Astrocyte of the hippocampus (primary cell): ENCODE results near the gene ZNF385C.

Experiments used
- DNase-seq: peaks from one replicate; pipeline ENCODE4 v3.0.0; 2011; ENCODE audit warnings: low read depth, low spot score

The ZNF385C gene

DNA sequence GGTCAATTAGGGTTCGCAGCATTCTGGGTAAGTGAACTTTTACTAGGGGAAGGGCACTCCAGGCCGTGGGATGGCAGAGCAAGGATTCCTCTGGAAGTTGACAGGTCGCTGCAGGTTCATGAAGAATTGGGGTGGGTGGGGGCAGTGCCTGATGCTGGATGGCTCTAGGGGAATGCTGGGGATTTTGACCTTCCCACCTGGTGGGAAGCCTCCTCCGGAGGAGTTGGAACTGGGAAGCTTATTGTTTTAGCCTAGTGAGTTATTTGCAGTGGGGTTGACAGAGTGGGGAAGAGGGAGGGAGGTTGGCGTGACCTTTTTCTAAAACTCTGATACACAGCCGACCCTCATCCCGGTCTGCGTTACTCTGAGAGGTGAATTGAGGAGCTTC lies 47.3 kb downstream of the ZNF385C start:
- no peak for DNase-seq

DNA sequence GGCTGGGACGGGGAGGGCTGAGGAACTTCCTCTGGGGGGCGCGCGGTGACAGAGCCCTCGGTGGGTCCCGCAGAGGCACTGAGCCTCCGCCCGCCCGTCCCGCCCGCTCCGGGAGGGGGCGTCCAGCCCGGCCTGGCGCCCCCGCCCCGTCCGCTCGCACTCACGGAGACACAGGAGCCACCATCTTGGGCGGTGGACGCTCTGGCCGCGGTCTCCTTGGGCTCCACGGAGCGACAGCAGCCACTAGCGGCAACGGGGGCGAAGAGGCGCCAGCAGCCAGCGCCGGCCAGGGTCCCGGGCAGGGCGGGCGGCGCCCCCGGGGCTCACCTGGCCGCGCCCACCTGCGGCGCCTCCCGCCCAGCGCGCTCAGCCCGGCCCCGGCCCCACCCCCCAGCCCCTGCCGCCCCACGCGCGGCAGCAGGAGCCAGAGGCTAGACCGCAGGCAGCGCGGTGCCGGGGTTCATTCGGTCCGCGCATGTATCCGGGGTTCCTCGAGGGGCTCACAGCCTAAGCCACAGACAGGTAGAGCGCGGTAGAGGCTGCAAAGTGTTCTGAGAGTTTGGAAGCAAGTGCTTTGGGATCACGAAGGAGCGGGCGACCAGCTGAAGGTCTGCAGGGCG lies 47.8 kb downstream of the ZNF385C start, which contains the start of gene C17orf113:
Gene C17orf113, minus strand, starts transcription at position 209 of the 620 bp plus-strand sequence. CDS start 7,225 bp downstream, outside the sequence.
- DNase-seq: peak; percentile 69

DNA sequence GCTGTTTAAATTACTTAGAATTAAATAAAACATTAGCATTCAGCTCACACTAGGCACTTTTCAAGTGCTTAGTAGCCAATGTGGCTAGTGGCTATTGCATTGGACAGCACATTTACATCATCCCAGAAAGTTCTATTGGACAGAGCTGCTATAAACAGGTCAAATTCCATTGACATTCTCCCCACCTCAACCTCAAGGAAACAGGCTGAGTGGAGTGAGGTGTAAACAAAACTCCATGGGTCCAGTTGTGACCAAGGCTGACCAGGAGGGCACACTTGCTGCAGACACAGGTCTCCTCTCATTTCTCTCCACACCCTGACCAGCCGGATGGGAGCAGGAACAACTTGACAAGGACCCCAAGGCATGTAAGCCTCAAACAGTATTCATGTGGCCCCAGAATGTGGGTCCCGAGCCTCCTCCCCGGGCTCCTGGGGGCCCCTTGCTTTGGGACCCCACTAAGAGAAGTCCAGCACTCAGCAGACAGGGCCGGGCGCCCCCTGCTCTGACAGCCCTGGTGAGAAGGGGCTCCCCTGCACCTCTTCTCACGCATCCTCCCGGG lies 48.4 kb downstream of the ZNF385C start:
- peak; percentile 23 for DNase-seq

DNA sequence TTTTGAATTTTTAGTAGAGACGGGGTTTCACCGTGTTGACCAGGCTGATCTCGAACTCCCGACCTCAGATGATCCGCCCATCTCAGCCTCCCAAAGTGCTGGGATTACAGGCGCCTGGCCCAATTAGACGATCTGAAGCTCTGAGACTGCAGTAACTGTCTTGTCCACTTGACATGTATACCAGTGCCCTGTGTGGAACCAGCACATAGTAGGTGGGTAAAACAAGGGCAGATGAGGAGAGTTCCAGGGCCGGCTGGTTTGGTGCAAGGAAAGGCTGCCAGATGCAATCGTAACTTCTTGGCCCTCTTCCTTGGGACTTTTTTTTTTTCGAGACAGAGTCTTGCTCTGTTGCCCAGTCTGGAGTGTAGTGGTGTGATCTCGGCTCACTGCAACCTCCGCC lies 50.9 kb downstream of the ZNF385C start:
- no peak for DNase-seq

DNA sequence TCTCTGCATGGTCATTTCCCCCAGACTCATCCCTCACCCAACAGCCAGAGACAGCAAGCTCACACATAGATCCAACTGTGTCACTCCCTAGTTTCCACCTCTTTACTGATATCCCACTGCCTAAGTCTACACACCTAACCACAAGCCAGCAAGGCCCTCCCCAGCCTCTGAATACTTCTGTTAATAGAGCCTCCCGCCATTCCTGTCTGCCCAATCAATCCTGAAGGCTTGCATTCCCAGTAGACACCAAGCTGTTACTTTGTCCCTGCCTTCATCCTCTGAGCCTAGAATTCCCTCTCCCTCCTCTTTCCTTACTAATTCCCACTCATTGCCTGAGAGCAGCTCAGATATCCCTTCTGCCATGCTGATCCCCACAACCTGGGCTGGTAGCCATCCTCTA lies 52.6 kb downstream of the ZNF385C start:
- no peak for DNase-seq

DNA sequence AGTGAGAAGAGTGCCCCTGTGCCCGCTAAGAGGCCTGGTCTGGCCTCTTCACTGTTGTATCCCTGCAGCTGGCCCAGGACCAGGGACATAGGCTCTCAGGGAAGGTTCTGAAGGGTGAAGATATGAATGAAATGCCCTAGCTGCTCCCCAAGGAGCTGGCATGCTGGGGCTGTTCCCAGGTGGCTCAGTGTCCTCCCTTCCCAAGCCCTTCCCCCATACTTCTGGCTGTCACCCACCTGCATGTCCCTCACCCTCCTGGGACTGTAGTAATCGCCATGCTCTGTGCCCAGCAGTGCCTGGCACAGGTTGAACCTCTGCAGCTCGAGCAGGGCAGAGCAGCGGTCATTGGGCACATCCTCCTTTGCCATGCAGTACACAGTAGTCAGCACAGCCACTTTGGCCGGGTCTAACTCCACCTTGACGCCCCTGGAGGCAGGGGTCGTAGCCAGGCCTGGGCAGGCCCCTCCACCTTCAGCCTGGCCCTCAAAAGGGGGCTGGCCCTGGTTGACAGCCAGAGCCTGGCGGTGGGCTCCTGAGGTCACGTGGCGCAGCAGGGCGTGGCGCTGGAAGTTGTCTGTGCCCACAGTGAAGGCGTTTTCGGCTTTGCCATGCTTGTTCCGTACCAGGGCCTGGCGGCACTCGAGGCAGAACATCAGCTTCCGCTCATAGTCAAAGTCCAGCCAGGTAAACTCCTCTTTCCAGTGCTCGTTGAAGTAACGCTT lies 55.5 kb downstream of the ZNF385C start:
- no peak for DNase-seq

DNA sequence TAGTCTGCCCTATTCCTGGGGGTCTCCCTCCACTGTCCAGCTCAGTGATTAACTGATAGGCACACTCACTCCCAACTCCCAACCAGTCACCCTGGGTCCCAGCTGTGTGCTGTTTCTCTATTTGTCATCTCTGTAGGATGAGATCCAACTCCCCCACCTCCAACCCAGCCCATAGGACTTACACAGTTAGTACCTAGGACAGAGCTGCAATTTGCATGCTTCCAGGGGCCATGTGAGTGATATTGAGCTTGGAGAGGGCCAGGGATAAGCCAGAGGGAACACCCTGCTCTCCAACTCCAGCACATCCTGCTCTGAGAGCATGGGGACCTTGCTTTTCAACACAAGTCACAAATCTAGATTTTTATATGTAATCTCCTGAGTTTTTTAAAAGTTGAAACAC lies 56.7 kb downstream of the ZNF385C start:
- no peak for DNase-seq

DNA sequence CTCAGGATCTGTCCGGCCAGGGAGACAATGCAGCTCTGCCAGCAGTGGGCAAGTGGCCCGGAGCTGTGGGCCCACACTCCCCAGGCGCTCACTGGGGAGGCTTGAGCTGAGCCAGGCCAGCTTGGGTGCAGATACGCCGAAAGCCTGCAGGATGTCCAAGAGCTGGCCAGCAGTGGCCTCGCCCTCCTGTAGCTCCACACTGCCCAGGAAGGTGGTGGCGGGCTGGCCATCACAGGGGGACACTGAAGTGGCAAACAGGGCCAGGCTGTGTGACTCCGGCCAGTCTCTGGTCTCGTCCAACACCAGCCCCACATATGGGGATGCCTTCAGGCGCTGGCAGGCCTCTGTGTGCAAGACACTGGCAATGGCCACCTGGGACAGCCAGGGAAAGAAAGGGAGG lies 57.5 kb downstream of the ZNF385C start:
- no peak for DNase-seq

DNA sequence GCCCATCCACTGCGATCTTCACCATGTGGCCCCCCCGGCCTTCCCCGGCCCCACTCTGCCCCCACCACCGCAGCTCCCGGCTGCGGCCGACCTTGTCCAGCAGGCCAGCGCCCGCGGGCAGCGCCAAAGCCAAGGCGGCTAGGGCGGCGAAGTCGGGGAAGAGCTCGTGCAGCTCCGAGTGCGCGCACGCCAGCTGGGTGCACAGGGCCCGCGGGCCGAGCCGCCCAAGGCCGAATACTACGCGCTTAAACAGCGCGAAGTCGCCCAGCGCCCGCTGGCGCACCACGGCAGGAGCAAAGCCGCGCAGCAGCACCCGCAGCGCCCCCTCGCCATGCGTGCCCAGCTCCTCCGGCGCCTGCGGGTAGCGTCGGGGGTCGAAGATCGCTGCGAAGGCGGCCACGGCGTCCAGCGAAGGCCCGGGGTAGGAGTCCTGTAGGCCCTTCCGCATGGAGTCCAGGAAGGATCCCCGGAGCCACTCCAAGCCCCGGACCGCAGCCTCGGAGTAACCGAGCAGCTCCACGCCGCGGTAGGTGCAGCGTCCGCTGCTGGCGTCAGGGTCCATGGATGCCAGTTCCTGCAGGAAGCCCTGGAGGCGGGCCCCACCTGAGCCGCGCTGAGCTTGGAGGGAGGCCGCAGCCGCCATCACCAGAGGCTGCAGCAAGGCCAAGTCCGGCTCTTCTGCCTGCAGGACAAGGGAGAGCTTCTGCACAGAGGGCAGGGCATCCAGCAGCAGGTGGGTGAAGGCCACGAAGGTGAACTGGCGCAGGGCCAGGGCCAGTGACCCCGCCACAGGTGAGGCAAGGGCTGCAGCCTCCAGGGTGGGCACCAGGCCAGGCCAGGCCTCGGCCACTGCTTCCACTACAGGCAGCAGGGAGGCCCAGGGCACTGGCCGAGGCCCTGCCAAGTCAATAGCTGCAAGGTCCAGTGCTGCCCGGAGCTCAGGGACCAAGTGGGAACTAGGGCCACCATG lies 58.2 kb downstream of the ZNF385C start:
- DNase-seq: peak; percentile 29

DNA sequence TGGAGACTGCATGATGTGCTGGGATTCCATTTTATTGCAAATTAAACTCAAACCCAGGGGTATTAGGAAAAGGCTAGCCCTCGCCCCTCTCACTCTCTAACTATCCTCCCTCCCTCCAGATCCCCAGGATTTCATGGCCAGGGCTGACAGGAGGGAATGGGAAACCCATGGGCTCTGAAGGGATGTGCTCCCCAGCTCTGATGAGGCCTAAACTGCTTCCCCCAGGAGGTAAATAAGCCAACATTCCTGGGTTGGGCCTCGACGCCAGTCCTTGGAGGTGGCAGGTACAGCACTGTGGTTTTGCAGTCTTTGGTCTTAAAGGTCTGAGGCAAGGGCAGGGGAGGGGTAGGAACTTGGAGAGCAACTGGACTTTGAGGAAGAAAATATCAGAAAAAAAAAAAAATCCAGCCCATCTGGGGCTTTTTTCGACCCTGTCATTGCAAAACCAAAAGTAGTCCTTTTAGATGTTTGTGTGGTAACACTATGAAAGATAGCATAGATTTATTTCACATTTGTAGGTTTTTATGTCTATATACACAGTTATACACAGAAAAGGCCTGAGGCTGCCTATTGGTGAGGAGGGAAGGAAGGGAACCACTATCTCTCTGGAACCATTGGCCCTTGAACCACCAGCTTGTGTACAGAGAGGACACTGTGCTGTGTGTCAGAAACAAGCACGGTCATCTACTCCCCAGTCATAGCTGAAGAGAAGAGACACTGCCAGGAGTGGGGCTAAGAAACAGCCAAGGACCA lies 59.9 kb downstream of the ZNF385C start:
- no peak for DNase-seq

DNA sequence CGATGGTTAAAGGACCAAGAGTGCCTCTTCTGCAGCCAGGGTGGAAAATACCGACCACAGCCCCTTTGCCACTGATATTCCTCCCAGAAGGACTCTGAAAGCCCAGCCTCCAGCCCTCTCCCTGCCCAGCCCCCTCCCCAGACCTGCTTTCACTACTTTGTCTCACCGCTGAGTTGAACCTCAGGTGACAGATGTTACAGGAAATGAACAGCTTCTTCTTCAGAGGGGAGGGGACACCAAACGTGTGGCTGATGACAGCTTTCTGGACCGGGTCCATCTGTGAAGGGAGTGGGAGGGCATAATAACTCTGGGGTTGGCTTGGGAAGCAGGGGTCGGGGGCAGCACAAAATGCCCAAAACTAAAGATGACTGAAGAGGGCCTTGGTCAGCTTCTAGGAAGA lies 64.2 kb downstream of the ZNF385C start:
- DNase-seq: no peak

DNA sequence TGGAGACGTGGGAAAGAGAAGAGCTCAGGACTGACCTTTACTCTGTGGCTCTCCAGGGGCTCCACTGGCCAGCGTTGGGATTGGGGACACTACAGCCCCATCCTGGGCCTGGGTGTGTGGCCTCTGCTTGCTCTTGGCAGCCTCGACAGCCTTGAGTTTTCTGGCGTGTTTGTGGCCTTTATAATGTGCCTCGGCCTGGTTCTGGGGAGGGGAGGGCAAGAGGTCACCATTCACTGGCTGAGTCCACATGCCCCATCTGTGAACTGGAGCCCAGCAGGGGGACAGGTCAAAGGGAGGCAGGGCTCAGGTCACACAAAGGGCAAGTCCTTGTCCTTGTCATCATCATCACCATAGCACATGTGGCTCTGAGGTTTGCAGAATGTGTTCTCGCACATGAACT lies 66.7 kb downstream of the ZNF385C start:
- no peak for DNase-seq

DNA sequence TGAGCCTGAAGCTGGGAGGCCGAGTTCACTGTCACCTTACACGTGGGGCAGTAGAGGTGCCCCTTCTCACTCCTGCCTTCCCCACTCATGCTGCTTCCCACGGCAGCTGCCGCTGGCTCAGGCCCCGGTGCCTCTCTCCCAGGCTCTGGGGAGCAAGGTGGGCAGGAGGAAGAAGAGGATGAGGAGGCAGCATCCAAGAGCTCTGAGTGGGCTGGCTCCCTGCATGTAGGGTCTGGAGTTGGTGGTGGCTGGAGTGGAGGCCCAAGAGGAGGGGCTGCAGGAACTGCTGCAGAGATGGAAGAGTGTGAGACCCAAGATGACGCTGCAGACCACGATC lies 69.5 kb downstream of the ZNF385C start:
- DNase-seq: no peak

DNA sequence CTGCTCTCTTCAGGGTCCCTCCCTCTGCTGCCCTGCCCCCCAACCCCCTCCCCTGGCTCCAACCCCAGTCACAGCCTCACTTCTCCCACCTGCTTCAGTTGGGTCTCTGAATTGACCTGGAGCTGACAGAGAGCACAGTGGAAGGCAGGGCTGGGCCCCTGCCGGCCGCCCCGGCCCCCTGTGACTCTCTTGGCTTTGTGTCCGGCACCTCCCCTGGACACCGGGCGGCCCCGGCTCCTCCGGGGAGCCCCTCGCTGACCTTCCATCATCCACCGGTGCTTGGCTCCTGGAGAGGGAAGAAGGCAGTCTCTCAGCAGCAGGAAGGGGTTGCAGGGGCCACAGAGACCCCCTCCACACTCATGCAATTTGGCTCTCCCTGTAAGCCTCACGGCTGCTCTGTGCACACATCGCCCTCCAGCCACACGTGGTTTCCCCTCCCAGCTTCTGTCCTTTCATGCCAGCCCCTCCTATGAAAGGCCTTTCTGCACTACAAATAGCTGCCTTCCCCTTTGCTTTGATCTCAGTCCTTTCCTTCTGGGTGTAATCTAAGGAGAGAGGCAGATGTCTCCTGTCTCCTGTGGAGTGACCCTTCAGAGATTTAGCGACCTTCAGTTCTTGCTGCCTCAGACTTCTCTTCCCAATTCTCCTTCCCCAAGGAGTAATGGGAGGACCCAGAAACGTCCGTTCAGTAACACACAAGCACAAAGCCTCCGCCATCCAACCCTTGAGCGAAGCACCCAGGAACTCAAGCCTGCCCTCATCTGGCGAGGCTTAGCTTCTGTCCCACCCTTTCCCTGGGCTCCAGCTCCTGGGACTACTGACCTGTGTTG lies 70.1 kb downstream of the ZNF385C start:
- DNase-seq: no peak

DNA sequence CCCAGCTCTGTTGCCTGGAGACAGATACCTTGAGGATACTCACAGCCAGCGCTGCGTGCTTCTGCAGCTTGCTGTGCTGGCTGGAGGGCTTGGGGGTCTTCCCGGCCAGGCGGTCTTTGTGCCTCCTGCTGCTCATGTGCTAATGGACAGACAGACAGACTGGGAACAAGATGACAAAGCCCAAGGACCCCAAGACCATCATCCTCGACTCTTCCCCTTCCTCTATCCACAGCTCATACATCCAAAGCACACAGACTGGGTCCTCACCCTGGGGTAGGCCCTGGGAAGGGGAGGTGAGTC lies 70.7 kb downstream of the ZNF385C start:
- DNase-seq: no peak

DNA sequence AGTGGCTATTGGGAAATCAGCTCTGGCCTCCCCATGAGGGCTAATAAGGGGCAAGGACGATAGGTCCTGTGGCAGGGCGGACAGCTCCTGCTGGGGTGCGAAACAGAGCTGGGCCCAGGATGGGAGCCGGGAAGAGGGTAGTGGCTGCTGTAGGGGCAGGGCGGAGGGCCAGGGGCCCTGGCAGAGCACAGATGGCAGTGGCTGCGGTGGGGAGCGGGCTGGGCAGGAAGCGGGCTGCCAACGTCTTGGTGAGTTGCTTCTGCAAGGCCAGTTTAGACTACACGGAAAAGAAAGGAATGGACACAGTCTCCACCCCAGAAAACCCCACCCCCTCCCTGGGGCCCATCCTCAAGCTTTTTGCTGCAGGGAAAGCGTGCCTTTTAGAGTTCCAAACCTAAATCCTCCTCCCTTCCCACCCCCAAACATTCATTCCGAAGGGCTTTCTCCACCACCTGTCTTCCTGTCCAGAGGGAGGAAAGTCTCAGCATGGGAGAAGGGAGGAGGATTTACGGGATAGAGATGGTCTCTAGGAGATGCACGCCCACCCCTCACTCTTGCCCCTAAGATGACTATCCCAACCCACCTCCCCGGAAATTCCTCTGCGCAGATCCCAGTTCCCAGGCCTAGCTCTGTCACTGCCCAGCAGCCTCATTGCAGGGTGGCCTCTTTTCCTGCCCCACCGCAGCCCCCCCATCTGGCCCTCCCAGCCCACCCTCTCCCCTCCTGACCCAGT lies 71.2 kb downstream of the ZNF385C start:
- DNase-seq: no peak

DNA sequence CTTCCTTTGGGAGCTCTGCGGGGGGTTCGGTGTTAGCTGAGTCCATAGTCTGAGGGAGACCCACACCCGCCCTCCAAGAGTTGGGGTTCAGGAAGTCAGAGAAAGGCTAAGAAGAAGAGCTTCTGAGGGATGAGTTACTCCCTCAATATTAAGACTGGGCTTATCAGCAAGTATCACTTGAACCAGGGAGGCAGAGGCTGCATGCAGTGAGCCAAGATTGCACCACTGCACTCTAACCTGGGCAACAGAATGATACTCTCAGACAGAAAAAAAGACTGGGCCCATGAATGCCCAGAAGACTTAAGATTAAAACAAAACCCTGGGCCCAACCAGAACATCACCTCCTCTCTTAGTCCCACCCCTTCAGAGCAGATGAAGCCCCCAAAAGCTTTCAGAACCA lies 72.3 kb downstream of the ZNF385C start:
- no peak for DNase-seq

DNA sequence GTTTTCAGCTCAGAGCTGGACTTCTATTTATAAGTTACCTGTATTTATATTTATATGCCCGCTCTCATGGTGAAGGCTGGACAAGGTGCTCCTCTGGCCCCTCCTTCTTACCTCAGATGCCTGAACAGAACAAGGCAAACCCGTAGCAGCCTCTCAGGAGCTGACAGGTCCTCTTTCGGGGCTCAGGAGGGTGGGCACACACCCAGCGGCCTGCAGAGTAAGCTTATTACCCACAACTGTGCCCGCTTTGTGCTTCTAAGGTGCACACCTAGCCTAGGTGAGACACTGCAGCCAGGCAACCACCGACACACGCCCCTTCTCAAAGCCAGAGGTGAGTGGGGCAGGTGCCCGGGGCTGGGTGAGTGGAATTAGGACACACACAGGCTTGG lies 73.1 kb downstream of the ZNF385C start:
- no peak for DNase-seq

DNA sequence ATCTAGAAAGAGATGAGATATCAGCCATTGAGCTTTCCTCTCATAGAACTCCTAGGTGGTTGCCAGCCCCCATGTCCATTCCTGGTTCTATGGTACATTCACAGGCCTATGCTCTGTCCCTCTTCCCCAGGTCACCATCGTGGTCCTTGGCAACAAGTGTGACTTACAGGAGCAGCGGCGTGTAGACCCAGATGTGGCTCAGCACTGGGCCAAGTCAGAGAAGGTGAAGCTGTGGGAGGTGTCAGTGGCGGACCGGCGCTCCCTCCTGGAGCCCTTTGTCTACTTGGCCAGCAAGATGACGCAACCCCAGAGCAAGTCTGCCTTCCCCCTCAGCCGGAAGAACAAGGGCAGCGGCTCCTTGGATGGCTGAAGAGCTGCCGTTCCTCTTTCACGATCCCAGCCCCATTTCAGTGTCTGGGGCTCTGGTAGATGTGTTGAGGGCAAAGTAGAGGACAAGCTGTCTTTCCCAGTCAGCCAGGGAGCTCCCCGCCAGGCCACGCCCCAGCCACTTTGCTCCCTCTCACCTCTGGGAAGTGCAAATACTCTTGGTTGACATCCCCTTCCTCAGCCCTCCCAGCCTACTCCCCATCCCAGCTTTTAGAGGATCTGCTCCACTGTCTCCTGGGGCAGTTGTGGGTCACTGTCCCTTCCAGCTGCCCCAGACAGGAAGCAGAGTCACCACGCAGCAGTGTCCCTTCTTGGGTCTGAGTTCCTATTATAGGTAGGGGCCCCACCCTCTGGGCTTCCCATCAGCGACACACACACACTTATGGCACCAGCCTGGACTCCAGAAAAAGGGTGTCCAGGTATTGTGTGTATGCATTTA lies 74.5 kb downstream of the ZNF385C start:
- no peak for DNase-seq
